Pancreas (tissue), 10 donors: ENCODE results near the gene RGMA. TPM values are rescaled to one million over a fixed set of nuclear protein-coding genes. Genes with fewer than 3 reads are reported as not detected.
A peak's percentile ranks its signal among the peaks of the same experiment; 100 is the strongest.

Experiments
- ATAC-seq, 4 donors: fragments of 200-7000 bp; cut with Tn5 transposase; one replicate each; pipeline versions ENCODE4 v1.8.0 to v1.9.1; 2020; ENCODE audit warnings: mild to moderate bottlenecking in 4 of 4, moderate library complexity in 4 of 4
- DNase-seq, 6 donors: peaks; one replicate each; pipeline ENCODE4 v3.0.0-alpha.2; 2020
- FAIRE-seq: peaks from 2 replicates; lab custom pipeline; 2012; peaks lifted over from hg19 to GRCh38; lab: Jason Lieb, UNC
- H3K27ac ChIP-seq, 4 donors: fragments of 200-600 bp; sonication (generic); 1 replicate in 3 of 4; 2 replicates in 1 of 4; pipeline versions ENCODE4 v1.5.0 to v1.8.0; 2020
- H3K27me3 ChIP-seq, 4 donors: fragments of 200-600 bp; one replicate each; pipeline ENCODE4 v1.8.0; 2021
- H3K36me3 ChIP-seq, 3 donors: fragments of 200-600 bp; sonication (generic) in 1 of 3; one replicate each; pipeline versions ENCODE4 v1.5.0 to v1.8.0; 2020 to 2021
- H3K4me1 ChIP-seq, 3 donors: fragments of 200-600 bp; one replicate each; pipeline ENCODE4 v1.8.0; 2021
- H3K4me3 ChIP-seq, 4 donors: fragments of 200-600 bp; sonication (generic) in 2 of 4; one replicate each; pipeline versions ENCODE4 v1.5.0 to v1.8.0; 2020 to 2021
- H3K9me3 ChIP-seq, 4 donors: fragments of 200-600 bp; one replicate each; pipeline ENCODE4 v1.8.0; 2021
- CTCF ChIP-seq, 4 donors: fragments of 200-600 bp; sonication (generic) in 3 of 4; IDR thresholded peaks; one replicate each; pipeline versions ENCODE4 v1.5.0 to v1.8.0; 2021; ENCODE audit warnings: antibody characterized with exemption in 4 of 4
- WGBS, 2 donors: extraction: QIAGEN DNeasy Blood & Tissue Kit; methylation state at CpG; one replicate each; pipeline ENCODE4 v1.1.7; 2013; 5-methylcytosine and 5-hydroxymethylcytosine counted together
- intact Hi-C, 3 donors: fragments of 100-400 bp; cut with DNase I; formaldehyde crosslinking; loops; one replicate each; pipeline versions ENCODE4 v1.11.1 to v1.14.2; 2022
- polyA plus RNA-seq, 2 donors: library from polyadenylated mRNA; stranded (reverse); fragments of 200-250 nt; gene quantifications; one replicate each; pipeline ENCODE4 v1.2.3, GENCODE V29; 2013
- total RNA-seq, 6 donors: library from RNA; stranded (reverse); fragmentation: NEBNext Ultra II Directional in 4 of 6; extraction: Animal tissue kit (Norgen Biotek cat#: 25700) in 4 of 6; gene quantifications; one replicate each; pipeline versions ENCODE4 v1.2.1 to v1.2.4, GENCODE V29; 2021 to 2023
- donor health status: healthy with polysubstance abuse.
- donor health status: DM: no; HTN: no; CAD: no; lungs with moderate emphysema.
- donor health status: DM: no; HTN: no; CAD: no.
- donor health status: control.
- donor health status: control.
- donor health status: Bipolar disorder and iron deficiency.
- donor health status: DM: yes; HTN: yes; CAD: no.
- donor health status: DM: no; HTN: no; CAD: no.
- donor health status: DM: no; HTN: no; CAD: no.
- donor health status: DM: yes; HTN: yes; CAD: no.

The RGMA gene
- total and polyA plus RNA-seq, 8 donors: 3.7 to 14.3 (median 6.8) TPM

- ATAC-seq (peak in 1 of 4 donors; percentile 38), DNase-seq (no peak), FAIRE-seq (no peak)
- TF ChIP-seq CTCF (IDR thresholded peaks at IDR 0.05): no peak
- Histone ChIP-seq H3K36me3 (peaks cover 11 to 63% (median 31%) of the 10 kb centered on the region in 3 donors), H3K27ac (no peak overlapping the region), H3K4me1 (peaks cover 0 to 3% (median 0%) of the 10 kb centered on the region in 3 donors), H3K9me3 (no peaks in the 10 kb centered on the region), H3K4me3 (no peak overlapping the region), H3K27me3 (no peaks in the 10 kb centered on the region)
- 83 to 95% methylated on average over 9 of the region's 9 CpGs for WGBS, 2 donors
- intact Hi-C loops: no loop called here
Observed at GRCh38 chr15:92992720-92993119, 96.3 kb downstream of the RGMA start.

GRCh38 chr15:92990031-92990430 lies 99.0 kb downstream of the RGMA start:
- Histone ChIP-seq H3K27ac (no peak overlapping the region), H3K36me3 (peaks cover 2 to 66% (median 45%) of the 10 kb centered on the region in 3 donors), H3K9me3 (no peaks in the 10 kb centered on the region), H3K27me3 (no peaks in the 10 kb centered on the region), H3K4me3 (no peak overlapping the region), H3K4me1 (peaks cover 0 to 3% (median 0%) of the 10 kb centered on the region in 3 donors)
- intact Hi-C loops: no loop called here
- no peak for DNase-seq
- no peak for ATAC-seq
- FAIRE-seq: no peak
- 92 to 100% methylated on average over 2 of the region's 2 CpGs for WGBS, 2 donors
- no peak for TF ChIP-seq CTCF (IDR thresholded peaks at IDR 0.05)

- Histone ChIP-seq H3K4me1 (peaks cover 0 to 3% (median 0%) of the 10 kb centered on the region in 3 donors), H3K36me3 (peaks cover 2 to 68% (median 50%) of the 10 kb centered on the region in 3 donors), H3K4me3 (no peak overlapping the region), H3K9me3 (no peaks in the 10 kb centered on the region), H3K27ac (no peak overlapping the region), H3K27me3 (no peaks in the 10 kb centered on the region)
- DNase-seq (no peak), ATAC-seq (peak in 1 of 4 donors; percentile 20), FAIRE-seq (no peak)
- TF ChIP-seq CTCF (IDR thresholded peaks at IDR 0.05): no peak
- intact Hi-C loops: no loop called here
- WGBS, 2 donors: 73 to 81% methylated on average over 2 of the region's 2 CpGs
Observed at GRCh38 chr15:92989470-92989869, 99.5 kb downstream of the RGMA start.

Other genes with a start within 250 kb of the RGMA start
- 10 to 100 TPM; 37.0 to 86.3 (median 50.1) TPM for gene CHD2, start 188.9 kb downstream of the RGMA start, total RNA-seq
- gene CHD2, start 188.9 kb downstream of the RGMA start, polyA plus RNA-seq: 10 to 100 TPM; 27.7 to 31.1 TPM